HEK293 (cell line): ENCODE results near the gene FBXO21.

Source experiments
- CTCF ChIP-seq: fragments of 450-650 bp; formaldehyde crosslinking; IDR thresholded peaks from 2 replicates; pipeline ENCODE4 v1.5.1; 2016; ENCODE audit warnings: missing biosample characterization, missing genetic modification characterization
- MYNN ChIP-seq: fragments of 450-650 bp; formaldehyde crosslinking; IDR thresholded peaks from 2 replicates; pipeline ENCODE4 v1.5.1; 2016; ENCODE audit warnings: missing biosample characterization, missing genetic modification characterization, borderline replicate concordance
- SP2 ChIP-seq: fragments of 450-650 bp; formaldehyde crosslinking; IDR thresholded peaks from 2 replicates; pipeline ENCODE4 v1.5.1; 2016; ENCODE audit warnings: missing biosample characterization, missing genetic modification characterization
- YY1 ChIP-seq: fragments of 450-650 bp; formaldehyde crosslinking; IDR thresholded peaks from 2 replicates; pipeline ENCODE4 v1.5.1; 2018; ENCODE audit warnings: missing biosample characterization, missing genetic modification characterization
- ZFP3 ChIP-seq: fragments of 450-650 bp; formaldehyde crosslinking; IDR thresholded peaks from 2 replicates; pipeline ENCODE4 v1.5.1; 2016; ENCODE audit warnings: low read depth, missing biosample characterization, missing genetic modification characterization
- ZNF146 ChIP-seq: fragments of 450-650 bp; formaldehyde crosslinking; IDR thresholded peaks from 2 replicates; pipeline ENCODE4 v1.5.1; 2016; ENCODE audit warnings: missing biosample characterization, missing genetic modification characterization
- ZNF423 ChIP-seq: fragments of 450-650 bp; formaldehyde crosslinking; IDR thresholded peaks from 2 replicates; pipeline ENCODE4 v1.5.1; 2016; ENCODE audit warnings: missing biosample characterization, missing genetic modification characterization
- ZNF513 ChIP-seq: fragments of 450-650 bp; IDR thresholded peaks from 2 replicates; pipeline ENCODE4 v1.5.1; 2018; ENCODE audit warnings: missing biosample characterization, missing genetic modification characterization
- ZNF670 ChIP-seq: fragments of 450-650 bp; formaldehyde crosslinking; IDR thresholded peaks from 2 replicates; pipeline ENCODE4 v1.5.1; 2016; ENCODE audit warnings: missing biosample characterization, missing genetic modification characterization, low read depth
- ZNF776 ChIP-seq: fragments of 450-650 bp; formaldehyde crosslinking; IDR thresholded peaks from 2 replicates; pipeline ENCODE4 v1.5.0; 2017; ENCODE audit warnings: missing biosample characterization, missing genetic modification characterization, borderline replicate concordance
- TF ChIP-seq, protein P1 (sequence below): sonication (generic); formaldehyde crosslinking; IDR thresholded peaks from 2 replicates; pipeline ENCODE4 v1.8.1; 2022; ENCODE audit warnings: mild to moderate bottlenecking, moderate library complexity, missing genetic modification reagents

DNA sequence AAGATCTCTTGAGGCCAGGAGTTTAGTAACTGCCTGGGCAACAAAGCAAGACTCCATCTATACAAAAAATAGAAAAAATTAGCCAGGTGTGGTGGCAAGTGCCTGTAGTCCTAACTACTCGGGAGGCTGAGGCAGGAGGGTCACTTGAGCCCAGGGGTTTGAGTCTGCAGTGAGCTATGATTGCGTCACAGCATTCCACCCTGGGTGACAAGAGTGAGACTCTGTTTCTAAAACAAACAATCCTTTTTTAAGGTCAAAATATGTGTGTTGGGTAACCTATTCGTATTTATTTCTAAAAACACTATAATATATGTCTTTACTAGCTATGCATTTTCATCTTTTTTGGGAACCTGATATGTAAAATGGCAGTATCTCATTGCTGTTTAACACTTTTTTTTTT, 7.4 kb downstream of the FBXO21 start:
- no peak for TF ChIP-seq CTCF (tag by site-specific recombination)
- TF ChIP-seq ZNF670 = no peak
- no peak for TF ChIP-seq ZNF423 (tag by site-specific recombination)
- TF ChIP-seq YY1 (tag by site-specific recombination) = no peak
- no peak for TF ChIP-seq ZNF146
- no peak for TF ChIP-seq ZFP3
- TF ChIP-seq SP2 = no peak
- TF ChIP-seq, protein P1, sequence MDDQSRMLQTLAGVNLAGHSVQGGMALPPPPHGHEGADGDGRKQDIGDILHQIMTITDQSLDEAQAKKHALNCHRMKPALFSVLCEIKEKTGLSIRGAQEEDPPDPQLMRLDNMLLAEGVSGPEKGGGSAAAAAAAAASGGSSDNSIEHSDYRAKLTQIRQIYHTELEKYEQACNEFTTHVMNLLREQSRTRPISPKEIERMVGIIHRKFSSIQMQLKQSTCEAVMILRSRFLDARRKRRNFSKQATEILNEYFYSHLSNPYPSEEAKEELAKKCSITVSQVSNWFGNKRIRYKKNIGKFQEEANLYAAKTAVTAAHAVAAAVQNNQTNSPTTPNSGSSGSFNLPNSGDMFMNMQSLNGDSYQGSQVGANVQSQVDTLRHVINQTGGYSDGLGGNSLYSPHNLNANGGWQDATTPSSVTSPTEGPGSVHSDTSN (CRISPR knock-in tag) = no peak
- TF ChIP-seq MYNN (tag by site-specific recombination) = no peak
- no peak for TF ChIP-seq ZNF513
- no peak for TF ChIP-seq ZNF776 (tag by site-specific recombination)
